Breast epithelium (tissue), 3 donors: Measurements from ENCODE around the gene VASP.

Experiments used
- POLR2A ChIP-seq: fragments of 450-650 bp; IDR thresholded peaks from one replicate; pipeline ENCODE4 v1.6.1; 2016; ENCODE audit warnings: antibody characterized with exemption, mild to moderate bottlenecking, moderate library complexity
- POLR2AphosphoS5 ChIP-seq, 3 donors: sonication (generic); formaldehyde crosslinking; IDR thresholded peaks; one replicate each; pipeline ENCODE4 v1.6.1; 2017; ENCODE audit warnings: antibody characterized with exemption in 3 of 3
- TF ChIP-seq, protein P1 (sequence below), 3 donors: fragments of 450-650 bp; IDR thresholded peaks; one replicate each; pipeline ENCODE4 v1.5.1; 2016 to 2017; ENCODE audit warnings: antibody characterized with exemption in 3 of 3, mild to moderate bottlenecking in 3 of 3, moderate library complexity in 3 of 3

DNA sequence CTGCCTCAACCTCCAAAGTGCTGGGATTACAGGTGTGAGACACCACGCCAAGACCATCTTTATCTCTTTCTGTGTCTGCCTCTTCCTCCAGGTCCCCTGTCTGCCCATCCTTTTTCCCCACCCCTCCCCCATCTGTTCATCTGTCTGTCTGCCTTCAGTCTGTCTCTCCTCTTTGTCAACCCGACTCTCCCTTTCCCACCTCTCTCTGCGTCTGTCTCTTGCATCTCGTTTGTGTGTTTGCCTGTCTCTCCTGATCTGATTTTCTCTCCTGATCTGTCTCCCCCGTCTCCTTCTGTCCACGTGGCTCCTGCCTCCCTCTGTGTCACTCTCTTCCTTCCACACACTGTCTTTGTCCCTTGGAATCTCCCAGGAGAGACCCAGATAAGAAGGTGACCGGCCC lies 10.0 kb downstream of the VASP start:
- TF ChIP-seq, protein P1, sequence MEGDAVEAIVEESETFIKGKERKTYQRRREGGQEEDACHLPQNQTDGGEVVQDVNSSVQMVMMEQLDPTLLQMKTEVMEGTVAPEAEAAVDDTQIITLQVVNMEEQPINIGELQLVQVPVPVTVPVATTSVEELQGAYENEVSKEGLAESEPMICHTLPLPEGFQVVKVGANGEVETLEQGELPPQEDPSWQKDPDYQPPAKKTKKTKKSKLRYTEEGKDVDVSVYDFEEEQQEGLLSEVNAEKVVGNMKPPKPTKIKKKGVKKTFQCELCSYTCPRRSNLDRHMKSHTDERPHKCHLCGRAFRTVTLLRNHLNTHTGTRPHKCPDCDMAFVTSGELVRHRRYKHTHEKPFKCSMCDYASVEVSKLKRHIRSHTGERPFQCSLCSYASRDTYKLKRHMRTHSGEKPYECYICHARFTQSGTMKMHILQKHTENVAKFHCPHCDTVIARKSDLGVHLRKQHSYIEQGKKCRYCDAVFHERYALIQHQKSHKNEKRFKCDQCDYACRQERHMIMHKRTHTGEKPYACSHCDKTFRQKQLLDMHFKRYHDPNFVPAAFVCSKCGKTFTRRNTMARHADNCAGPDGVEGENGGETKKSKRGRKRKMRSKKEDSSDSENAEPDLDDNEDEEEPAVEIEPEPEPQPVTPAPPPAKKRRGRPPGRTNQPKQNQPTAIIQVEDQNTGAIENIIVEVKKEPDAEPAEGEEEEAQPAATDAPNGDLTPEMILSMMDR (IDR thresholded peaks at IDR 0.05), result no peak
- TF ChIP-seq POLR2AphosphoS5 (IDR thresholded peaks at IDR 0.05) (no peak), POLR2A (no peak)
